H1 (cell line): Measurements from ENCODE around the gene ICAM2. TPM values are rescaled to one million over a fixed set of nuclear protein-coding genes. Genes with fewer than 3 reads are reported as not detected.

ENCODE experiments used
- CTCF ChIA-PET: fragments of 300-600 bp; sonication (Branson Sonifier 250); formaldehyde crosslinking; loops from one replicate; lab custom pipeline; 2021; ENCODE audit not compliant: partially characterized antibody; lab: Charles Lee
- POLR2A ChIA-PET: fragments of 300-600 bp; sonication (Branson Sonifier 250); formaldehyde crosslinking; loops from one replicate; lab custom pipeline; 2021; ENCODE audit warnings: inconsistent platforms; ENCODE audit not compliant: partially characterized antibody; lab: Charles Lee
- DNase-seq, 2 experiments: peaks; one replicate each; pipeline versions ENCODE4 v3.0.0 to v3.0.0-alpha.2; 2010 to 2022; ENCODE audit warnings: low spot score in 2 of 2, low read depth in 1 of 2, mixed read lengths in 1 of 2
- FAIRE-seq: peaks from 2 replicates; lab custom pipeline; 2011; peaks lifted over from hg19 to GRCh38; lab: Jason Lieb, UNC
- H2AFZ ChIP-seq: 2 replicates; pipeline ENCODE4 v1.8.1; 2012; ENCODE audit warnings: low read length, inconsistent platforms
- H2AK5ac ChIP-seq: 2 replicates; pipeline ENCODE4 v1.6.1; 2013; ENCODE audit warnings: low read depth, low read length
- H2BK120ac ChIP-seq: replicated peaks from 2 replicates; pipeline ENCODE3; 2013; ENCODE audit warnings: low read depth, low read length, inconsistent platforms
- H2BK12ac ChIP-seq: 2 replicates; pipeline ENCODE4 v1.6.1; 2013; ENCODE audit warnings: low read depth, low read length
- H2BK15ac ChIP-seq: 2 replicates; pipeline ENCODE4 v1.6.1; 2013; ENCODE audit warnings: low read length
- H2BK20ac ChIP-seq: 2 replicates; pipeline ENCODE4 v1.6.1; 2013; ENCODE audit warnings: low read length
- H2BK5ac ChIP-seq: 2 replicates; pipeline ENCODE4 v1.6.1; 2013; ENCODE audit warnings: low read depth, low read length
- H3K14ac ChIP-seq: 2 replicates; pipeline ENCODE4 v1.6.1; 2013; ENCODE audit warnings: inconsistent platforms; ENCODE audit not compliant: insufficient read length
- H3K18ac ChIP-seq: 2 replicates; pipeline ENCODE4 v1.6.1; 2013; ENCODE audit warnings: low read length; ENCODE audit errors: extremely low read depth
- H3K23ac ChIP-seq: 2 replicates; pipeline ENCODE4 v1.6.1; 2013; ENCODE audit warnings: inconsistent platforms; ENCODE audit not compliant: insufficient read length
- H3K23me2 ChIP-seq: 2 replicates; pipeline ENCODE4 v1.6.1; 2013; ENCODE audit warnings: low read depth, low read length
- H3K27ac ChIP-seq: 2 replicates; pipeline ENCODE4 v1.6.1; 2011; ENCODE audit warnings: low read depth, low read length, inconsistent platforms
- H3K27me3 ChIP-seq, 4 experiments: replicated peaks in 1 of 4; 1 replicate in 1 of 4; 2 replicates in 3 of 4; pipeline versions ENCODE4 v1.6.1 to v1.8.1; 2011 to 2013; ENCODE audit warnings: low read length in 3 of 4, mild to moderate bottlenecking in 3 of 4, inconsistent platforms in 2 of 4, mixed read lengths in 2 of 4, moderate library complexity in 1 of 4; ENCODE audit not compliant: control insufficient read depth in 3 of 4, insufficient read depth in 3 of 4; ENCODE audit errors: extremely low read depth in 1 of 4
- H3K36me3 ChIP-seq, 4 experiments: 2 replicates each; pipeline versions ENCODE4 v1.6.1 to v1.8.1; 2011 to 2013; ENCODE audit warnings: mild to moderate bottlenecking in 4 of 4, low read length in 3 of 4, moderate library complexity in 2 of 4, control low read depth in 1 of 4, inconsistent platforms in 1 of 4; ENCODE audit not compliant: insufficient read depth in 4 of 4, control insufficient read depth in 2 of 4
- H3K4ac ChIP-seq: replicated peaks from 2 replicates; pipeline ENCODE3; 2013; ENCODE audit warnings: low read length, low read depth, mixed read lengths, inconsistent platforms; ENCODE audit not compliant: insufficient read length
- H3K4me1 ChIP-seq, 4 experiments: replicated peaks in 1 of 4; 1 replicate in 1 of 4; 2 replicates in 3 of 4; pipeline versions ENCODE4 v1.6.1 to v1.8.1; 2011 to 2013; ENCODE audit warnings: low read length in 3 of 4, inconsistent platforms in 2 of 4, mixed read lengths in 1 of 4; ENCODE audit not compliant: insufficient read depth in 4 of 4, control insufficient read depth in 3 of 4
- H3K4me2 ChIP-seq, 2 experiments: 2 replicates each; pipeline versions ENCODE4 v1.6.1 to v1.8.1; 2011 to 2013; ENCODE audit warnings: low read depth in 2 of 2, low read length in 2 of 2, control low read depth in 1 of 2, inconsistent platforms in 1 of 2, mild to moderate bottlenecking in 1 of 2; ENCODE audit not compliant: insufficient read depth in 1 of 2
- H3K4me3 ChIP-seq, 4 experiments: fragments of 200-600, 300-600 bp in 1 of 4; sonication (generic), shearing (Covaris generic), sonication (Bioruptor Twin) in 1 of 4; 2 replicates each; pipeline versions ENCODE4 v1.5.1 to v1.8.1; 2011 to 2016; ENCODE audit warnings: low read length in 4 of 4, low read depth in 3 of 4, control low read depth in 2 of 4, inconsistent platforms in 2 of 4, mild to moderate bottlenecking in 2 of 4, mixed read lengths in 1 of 4, moderate library complexity in 1 of 4; ENCODE audit not compliant: insufficient read depth in 2 of 4; ENCODE audit errors: extremely low read depth in 1 of 4
- H3K56ac ChIP-seq: replicated peaks from 2 replicates; pipeline ENCODE3; 2013; ENCODE audit warnings: low read depth, mild to moderate bottlenecking, mixed read lengths, low read length, inconsistent platforms; ENCODE audit not compliant: insufficient read length
- H3K79me1 ChIP-seq: 2 replicates; pipeline ENCODE4 v1.6.1; 2013; ENCODE audit warnings: low read depth, low read length, control low read depth
- H3K79me2 ChIP-seq, 2 experiments: 2 replicates each; pipeline versions ENCODE4 v1.6.1 to v1.8.1; 2012 to 2013; ENCODE audit warnings: low read length in 2 of 2, mild to moderate bottlenecking in 2 of 2, inconsistent platforms in 1 of 2; ENCODE audit not compliant: insufficient read depth in 2 of 2, control insufficient read depth in 1 of 2
- H3K9ac ChIP-seq, 4 experiments: replicated peaks in 1 of 4; 1 replicate in 1 of 4; 2 replicates in 3 of 4; pipeline versions ENCODE4 v1.6.1 to v1.8.1; 2011 to 2013; ENCODE audit warnings: low read depth in 3 of 4, low read length in 3 of 4, control low read depth in 2 of 4, mild to moderate bottlenecking in 2 of 4, moderate library complexity in 2 of 4, inconsistent platforms in 1 of 4; ENCODE audit errors: extremely low read depth in 1 of 4
- H3K9me3 ChIP-seq, 2 experiments: 2 replicates each; pipeline versions ENCODE4 v1.6.1 to v1.8.1; 2012 to 2013; ENCODE audit warnings: mild to moderate bottlenecking in 2 of 2, moderate library complexity in 2 of 2, control low read depth in 1 of 2, inconsistent platforms in 1 of 2, low read depth in 1 of 2, low read length in 1 of 2, mixed read lengths in 1 of 2; ENCODE audit not compliant: insufficient read depth in 2 of 2
- H4K20me1 ChIP-seq, 2 experiments: replicated peaks in 1 of 2; 2 replicates each; pipeline versions ENCODE3 to v1.8.1; 2011 to 2013; ENCODE audit warnings: inconsistent platforms in 2 of 2, low read length in 2 of 2, mild to moderate bottlenecking in 1 of 2; ENCODE audit not compliant: insufficient read depth in 2 of 2, control insufficient read depth in 1 of 2
- H4K5ac ChIP-seq: 2 replicates; pipeline ENCODE4 v1.6.1; 2013; ENCODE audit warnings: low read length, low read depth, mixed read lengths, inconsistent platforms; ENCODE audit not compliant: insufficient read length
- H4K8ac ChIP-seq: 2 replicates; pipeline ENCODE4 v1.8.0; 2013; ENCODE audit warnings: mild to moderate bottlenecking, moderate library complexity, low read length, inconsistent platforms; ENCODE audit not compliant: insufficient read depth; ENCODE audit errors: extremely low read depth
- H4K91ac ChIP-seq: replicated peaks from 2 replicates; pipeline ENCODE3; 2013; ENCODE audit warnings: low read length, mixed read lengths, inconsistent platforms; ENCODE audit not compliant: insufficient read length
- ATF2 ChIP-seq: IDR thresholded peaks from 2 replicates; pipeline ENCODE4 v1.6.1; 2012; ENCODE audit warnings: low read length, inconsistent platforms
- BRCA1 ChIP-seq: IDR thresholded peaks from 2 replicates; pipeline ENCODE4 v1.6.1; 2012; ENCODE audit warnings: low read depth, low read length, improper control_type of control experiment
- CBX5 ChIP-seq: fragments of 300-800, 300-1000 bp; sonication (generic); IDR thresholded peaks from 2 replicates; pipeline ENCODE4 v1.7.1; 2016; ENCODE audit warnings: antibody characterized with exemption, low read length, low read depth
- CBX8 ChIP-seq: fragments of 300-800, 300-1000 bp; sonication (generic); IDR thresholded peaks from 2 replicates; pipeline ENCODE4 v1.7.1; 2016; ENCODE audit warnings: low read depth, low read length, borderline replicate concordance
- HDAC6 ChIP-seq: IDR thresholded peaks from one replicate; pipeline ENCODE4 v1.7.1; 2012; ENCODE audit warnings: low read depth, mild to moderate bottlenecking, inconsistent platforms, low read length, moderate library complexity
- JUN ChIP-seq: IDR thresholded peaks from 2 replicates; pipeline ENCODE4 v1.6.1; 2011; ENCODE audit warnings: low read depth, mild to moderate bottlenecking, improper control_type of control experiment, low read length
- KDM4A ChIP-seq: IDR thresholded peaks from one replicate; pipeline ENCODE4 v1.7.1; 2012; ENCODE audit warnings: low read depth, mild to moderate bottlenecking, moderate library complexity, low read length, inconsistent platforms; ENCODE audit not compliant: severe bottlenecking
- SIN3A ChIP-seq, 2 experiments: IDR thresholded peaks in 1 of 2; conservative IDR thresholded peaks in 1 of 2; 2 replicates each; pipeline ENCODE4 v1.6.1; 2011 to 2012; ENCODE audit warnings: low read length in 2 of 2, improper control_type of control experiment in 1 of 2, low read depth in 1 of 2, mild to moderate bottlenecking in 1 of 2
- SP1 ChIP-seq: IDR thresholded peaks from 2 replicates; pipeline ENCODE4 v1.6.1; 2011; ENCODE audit warnings: low read depth, low read length
- TCF12 ChIP-seq: IDR thresholded peaks from 2 replicates; pipeline ENCODE4 v1.6.1; 2011; ENCODE audit warnings: low read depth, mild to moderate bottlenecking, low read length
- WGBS, 2 experiments: shearing (Covaris generic) in 1 of 2; methylation state at CpG; one replicate each; pipeline versions ENCODE4 v1.1.6 to v1.1.7; 2013 to 2015; ENCODE audit warnings: low lambda C conversion rate in 2 of 2, mixed read lengths in 2 of 2, inconsistent platforms in 1 of 2, low coverage in 1 of 2, missing lambda C conversion rate in 1 of 2; ENCODE audit not compliant: insufficient replicate concordance in 2 of 2, insufficient coverage in 1 of 2, insufficient read length in 1 of 2; ENCODE audit errors: extremely low coverage in 1 of 2, missing lambda C conversion rate in 1 of 2; 5-methylcytosine and 5-hydroxymethylcytosine counted together
- polyA plus RNA-seq, 7 experiments: library from polyadenylated mRNA; depleted of rRNA in 3 of 7; stranded (reverse) in 5 of 7; unstranded in 2 of 7; fragments of >200 nt in 5 of 7; fragments of 200-250 nt in 2 of 7; gene quantifications; 1 replicate in 5 of 7; 2 replicates in 1 of 7; 4 replicates in 1 of 7; pipeline versions ENCODE4 v1.2.1 to v1.2.3, GENCODE V29; 2011 to 2013; ENCODE audit warnings: missing spikeins in 2 of 7, mixed read lengths in 2 of 7
- total RNA-seq: library from RNA; stranded (reverse); fragmentation: NEBNext Ultra II Directional; extraction: Animal tissue kit (Norgen Biotek cat#: 25700); gene quantifications from 2 replicates; pipeline ENCODE4 v1.2.1, GENCODE V29; 2021

Gene ICAM2
- total and polyA plus RNA-seq, 2 of the 8 experiments (the other 6 are each of a cell fraction or from before 2014, with no cell fraction given), result 0.45 to 0.63 TPM

GRCh38 chr17:64058621-64059020 is 38.2 kb upstream of the ICAM2 start:
- Histone ChIP-seq H3K4ac (no peak overlapping the region), H3K27me3 (no peaks in the 10 kb centered on the region), H2BK20ac (no peak overlapping the region), H2BK120ac (no peak overlapping the region), H4K91ac (no peak overlapping the region), H3K79me1 (no peaks in the 10 kb centered on the region), H3K36me3 (0 out of 8 replicates have a peak, but pooled peaks cover 0 to 2% (median 0%) of the 10 kb centered on the region in 4 experiments), H3K4me2 (no peak overlapping the region), H4K8ac (no peak overlapping the region), H2BK5ac (no peak overlapping the region), H4K5ac (no peak overlapping the region), H4K20me1 (no peaks in the 10 kb centered on the region), H3K4me1 (peaks cover 3 to 9% (median 6%) of the 10 kb centered on the region in 4 experiments), H2AK5ac (no peak overlapping the region), H2BK12ac (no peak overlapping the region), H3K9me3 (no peaks in the 10 kb centered on the region), H3K18ac (no peak overlapping the region), H3K79me2 (no peaks in the 10 kb centered on the region), H3K14ac (no peak overlapping the region), H3K9ac (no peak overlapping the region), H3K4me3 (no peak overlapping the region), H3K27ac (no peak overlapping the region), H2BK15ac (no peak overlapping the region), H3K23ac (no peak overlapping the region), H2AFZ (no peak overlapping the region), H3K23me2 (no peaks in the 10 kb centered on the region), H3K56ac (no peak overlapping the region)
- ChIA-PET CTCF (interaction anchor here (13.9 kb wide), 1 partner anchor 77 kb away, joined by 238 read pairs; the partner anchor contains the start of gene ERN1), POLR2A (interaction anchor here (4.7 kb wide), 1 partner anchor 88 kb away, joined by 23 read pairs; no protein-coding TSS in a partner anchor)
- FAIRE-seq (no peak), DNase-seq (no peak)
- 90% methylated on average over 5 of the region's 5 CpGs; no CpG with 5 or more reads in 1 of the 2 experiments for WGBS, 2 experiments
- TF ChIP-seq SP1 (no peak), BRCA1 (no peak), JUN (no peak), SIN3A (conservative IDR thresholded peaks at IDR 0.05 in 1 of 2, IDR thresholded peaks at IDR 0.05 in 1 of 2; ENCODE audit: low read depth in 1 of 2, low read length in 2 of 2) (no peak), TCF12 (no peak), CBX8 (no peak), CBX5 (no peak), ATF2 (no peak), HDAC6 (no peak), KDM4A (no peak)
